GM18507 (cell line): ENCODE measurements around the gene KRT2.

Experiments used
- DNase-seq: peaks from one replicate; pipeline ENCODE4 v3.0.0; 2011; ENCODE audit warnings: low read depth; ENCODE audit not compliant: insufficient read length; ENCODE audit errors: extremely low spot score
- FAIRE-seq: peaks from 2 replicates; lab custom pipeline; 2011; peaks lifted over from hg19 to GRCh38; lab: Jason Lieb, UNC

Gene KRT2

DNA sequence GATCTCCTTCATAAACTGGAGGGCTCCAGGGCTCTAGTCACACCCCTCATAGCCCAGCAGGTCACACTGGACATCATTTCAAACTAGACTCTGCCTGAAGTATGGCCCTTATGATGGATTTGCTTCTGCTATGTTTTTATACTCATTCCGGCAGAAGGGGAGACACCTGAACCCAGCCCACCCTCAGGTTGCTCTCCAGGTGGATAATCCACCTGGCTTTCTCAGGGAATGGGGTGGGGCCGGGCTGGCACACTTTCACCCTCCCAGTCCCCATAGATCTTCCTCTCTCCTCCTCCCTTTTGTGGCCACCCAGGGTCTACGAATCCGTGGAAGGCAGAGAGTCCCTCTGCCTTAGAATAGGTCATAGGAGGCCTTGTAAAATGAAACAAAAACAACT, 23.9 kb downstream of the KRT2 start:
- FAIRE-seq = no peak
- no peak for DNase-seq

DNA sequence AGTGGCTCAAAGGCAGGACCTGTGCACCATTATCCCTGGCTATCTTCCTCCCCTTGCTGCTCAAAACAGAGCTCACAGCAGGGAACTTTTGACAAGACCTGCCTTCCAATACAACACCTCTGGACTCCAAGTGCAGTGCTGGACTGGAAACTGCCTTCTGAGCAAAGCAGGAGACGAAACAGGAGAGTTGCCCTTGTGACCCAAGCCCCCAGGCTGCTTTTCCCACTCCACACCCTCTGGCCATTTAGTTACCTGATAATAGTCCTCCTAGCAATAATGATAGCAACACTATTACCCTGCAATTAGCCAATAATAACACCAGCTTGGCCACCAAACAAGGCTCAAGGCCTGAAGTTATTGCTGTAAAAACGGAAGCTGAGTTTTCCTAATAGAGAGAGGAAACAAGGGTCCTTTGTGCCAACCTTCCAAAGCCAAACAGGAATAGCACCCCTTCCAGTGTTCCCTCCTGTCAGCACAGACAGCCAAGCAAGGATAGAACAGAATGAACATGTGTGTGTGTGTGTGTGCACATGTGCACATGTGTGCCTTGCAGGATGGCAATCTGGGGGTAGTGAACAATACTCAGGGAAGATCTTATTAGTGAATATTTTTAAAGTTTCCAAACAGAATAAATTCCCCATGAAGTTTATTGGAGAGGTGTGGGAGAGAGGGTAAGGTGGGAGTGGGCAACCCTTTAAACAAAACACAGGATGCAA, 24.5 kb downstream of the KRT2 start:
- FAIRE-seq (no peak), DNase-seq (no peak)

DNA sequence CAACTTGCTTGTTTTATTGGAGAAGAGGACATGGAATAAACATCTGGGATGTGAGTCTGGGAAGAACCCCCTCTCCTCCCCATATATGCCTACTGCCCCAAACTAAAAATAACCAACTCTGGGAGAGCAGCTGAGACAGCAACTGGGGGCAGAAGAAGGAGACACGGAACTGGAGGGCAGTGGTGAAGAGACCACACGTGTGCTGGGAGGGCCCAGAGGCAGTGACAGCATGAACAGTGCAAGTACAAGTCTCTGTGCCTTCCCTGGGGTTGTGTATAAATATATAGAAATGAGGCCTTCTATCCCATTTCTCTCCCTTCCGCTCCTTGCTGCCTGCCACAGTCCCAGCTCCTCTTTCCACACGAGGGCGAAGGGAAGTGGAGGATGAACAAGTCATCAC, 29.7 kb downstream of the KRT2 start:
- FAIRE-seq (no peak), DNase-seq (no peak)

DNA sequence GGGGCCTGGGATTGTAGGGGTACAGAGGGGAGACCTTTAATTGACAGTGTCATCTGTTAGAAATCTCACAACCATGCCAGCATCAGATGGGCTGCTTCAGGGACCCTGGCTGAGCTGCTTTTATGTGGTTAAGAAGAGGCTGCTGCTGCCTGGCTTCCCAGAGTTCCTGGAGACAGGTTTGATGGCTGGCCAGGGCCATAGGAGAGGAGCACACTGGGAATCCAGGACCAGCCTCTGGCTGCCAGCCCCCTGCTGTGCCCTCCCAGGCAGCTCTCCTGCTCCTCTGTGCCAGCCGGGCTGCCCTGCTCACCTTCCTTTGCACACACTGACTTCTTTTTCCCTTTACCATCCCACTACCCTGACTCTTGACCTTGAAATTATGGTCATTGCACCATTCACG, 33.1 kb downstream of the KRT2 start:
- DNase-seq (no peak), FAIRE-seq (no peak)

DNA sequence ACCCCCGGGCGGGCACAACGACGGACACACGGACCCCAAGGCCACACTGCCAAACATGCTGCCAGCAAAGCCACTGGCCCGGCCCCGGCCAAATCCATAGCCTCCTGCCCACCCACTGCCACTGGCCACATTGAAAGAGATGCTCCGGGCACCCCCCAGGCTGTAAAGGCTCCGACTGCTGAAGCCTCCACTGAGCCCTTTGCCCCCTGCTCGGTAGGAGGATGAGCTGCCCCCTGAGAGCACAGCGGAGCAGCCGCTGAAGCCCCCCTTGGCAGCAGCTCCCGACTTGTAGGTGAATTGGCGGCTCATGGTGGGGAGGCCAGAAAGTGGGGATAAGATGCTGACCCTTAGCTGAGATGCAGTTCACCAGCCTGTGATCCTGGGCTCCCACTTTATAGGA, 33.8 kb downstream of the KRT2 start, which contains the start of gene KRT73:
Gene KRT73 (minus strand): TSS at position 344 of the 400 bp plus-strand sequence. CDS start 35 bp downstream, at position 309.
- no peak for DNase-seq
- FAIRE-seq = no peak

DNA sequence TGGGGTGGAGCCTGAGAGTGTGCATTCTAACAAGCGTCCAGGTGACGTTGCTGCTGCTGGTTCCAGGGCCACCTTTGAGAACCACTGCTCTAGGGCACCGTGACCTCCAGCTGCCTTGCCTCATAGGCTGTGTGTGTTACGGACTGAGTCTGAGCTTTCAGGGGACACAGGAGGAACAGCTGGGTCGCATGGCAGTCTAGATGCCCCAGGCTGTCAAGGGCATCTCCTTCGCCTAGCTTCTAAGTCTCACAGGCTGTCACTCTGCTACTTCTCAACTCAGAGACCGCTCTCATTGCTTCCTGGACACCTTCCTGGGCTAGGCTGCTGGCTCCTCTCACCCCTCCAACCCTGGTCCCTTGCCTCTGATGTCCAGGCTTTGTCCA, 34.6 kb downstream of the KRT2 start:
- DNase-seq = no peak
- no peak for FAIRE-seq

DNA sequence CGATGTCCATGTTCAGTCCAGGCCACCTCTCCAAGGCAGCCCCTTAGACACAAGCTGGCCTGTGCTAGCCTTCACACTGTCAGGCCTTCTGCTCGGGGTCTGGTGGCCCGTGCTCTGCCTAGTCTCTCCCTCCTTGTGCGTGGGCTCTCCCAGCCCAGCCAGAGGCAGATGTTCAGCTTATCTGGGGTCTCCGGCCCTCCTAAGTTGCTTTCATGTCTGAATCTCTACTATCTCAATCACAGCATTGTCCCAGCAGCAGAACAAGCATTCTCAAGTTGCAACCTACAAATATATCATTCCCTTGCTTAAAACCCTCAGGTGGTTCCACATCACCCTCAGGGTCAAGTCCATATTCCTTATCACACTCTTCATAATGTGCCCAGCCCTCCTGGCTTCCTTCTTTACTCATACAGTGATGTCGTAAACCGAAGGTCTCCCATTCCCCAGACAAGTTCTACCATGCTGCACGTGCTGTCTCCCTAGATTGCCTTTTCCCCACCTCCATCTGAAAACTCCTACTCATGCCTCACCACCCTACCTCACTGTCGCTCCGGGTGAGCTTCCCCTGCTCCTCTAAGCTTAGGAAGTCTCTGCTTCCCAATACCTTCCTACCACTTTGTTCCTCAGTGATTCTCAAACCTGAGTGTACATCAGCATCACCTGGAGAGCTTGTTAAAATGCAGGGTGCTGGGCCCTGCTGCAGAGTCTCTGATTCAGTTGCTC, 35.2 kb downstream of the KRT2 start:
- no peak for DNase-seq
- no peak for FAIRE-seq

DNA sequence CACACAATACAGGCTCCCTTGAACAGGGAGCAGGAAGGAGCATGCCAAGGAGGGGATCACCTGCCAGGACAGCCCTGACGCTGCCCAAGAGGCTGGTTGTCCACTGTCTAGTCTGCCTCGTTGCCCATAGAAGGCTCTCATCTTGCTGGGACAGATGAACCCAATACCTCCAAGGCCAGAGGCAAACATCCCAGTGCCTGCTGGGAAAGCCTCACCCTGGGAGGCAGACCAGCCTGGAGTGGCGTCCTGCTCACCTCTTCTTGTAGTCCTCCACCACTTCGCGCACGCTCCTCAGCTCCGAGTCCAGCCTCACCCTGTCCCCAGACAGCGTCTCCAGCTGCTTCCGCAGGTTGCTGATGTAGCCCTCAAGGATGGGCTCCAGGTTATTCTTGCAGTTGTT, 36.1 kb downstream of the KRT2 start:
- DNase-seq (no peak), FAIRE-seq (no peak)

DNA sequence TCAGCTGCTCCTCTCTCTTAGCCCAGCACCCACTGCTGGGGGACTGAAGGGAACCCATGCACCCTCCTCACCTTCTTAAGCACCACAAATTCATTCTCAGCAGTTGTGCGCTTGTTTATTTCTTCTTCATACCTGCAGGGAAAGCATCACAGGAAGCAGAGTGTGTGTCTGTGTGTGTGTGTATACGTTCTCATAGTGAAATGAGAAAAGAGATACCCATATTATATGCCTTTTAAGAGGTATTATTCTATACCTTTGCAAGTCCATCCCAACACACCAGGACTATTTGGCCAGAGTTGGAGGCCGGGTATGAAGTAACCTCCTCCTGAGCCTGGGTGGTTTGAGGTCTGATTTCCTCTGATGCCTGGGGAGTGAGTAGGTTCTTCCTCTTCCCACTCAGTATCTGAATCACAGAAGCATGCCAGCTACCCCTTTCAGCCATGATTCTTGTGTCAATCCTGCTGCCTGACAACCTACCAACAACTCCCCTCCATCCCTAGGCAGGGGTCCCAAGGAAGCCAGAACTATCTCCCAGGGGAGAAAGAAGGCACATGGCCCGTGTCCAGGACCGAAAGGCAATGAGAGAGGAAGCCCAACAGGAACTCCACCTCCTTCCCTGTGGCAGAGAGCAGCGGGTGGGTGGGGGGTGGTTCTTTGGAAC, 36.7 kb downstream of the KRT2 start:
- DNase-seq (no peak), FAIRE-seq (no peak)

DNA sequence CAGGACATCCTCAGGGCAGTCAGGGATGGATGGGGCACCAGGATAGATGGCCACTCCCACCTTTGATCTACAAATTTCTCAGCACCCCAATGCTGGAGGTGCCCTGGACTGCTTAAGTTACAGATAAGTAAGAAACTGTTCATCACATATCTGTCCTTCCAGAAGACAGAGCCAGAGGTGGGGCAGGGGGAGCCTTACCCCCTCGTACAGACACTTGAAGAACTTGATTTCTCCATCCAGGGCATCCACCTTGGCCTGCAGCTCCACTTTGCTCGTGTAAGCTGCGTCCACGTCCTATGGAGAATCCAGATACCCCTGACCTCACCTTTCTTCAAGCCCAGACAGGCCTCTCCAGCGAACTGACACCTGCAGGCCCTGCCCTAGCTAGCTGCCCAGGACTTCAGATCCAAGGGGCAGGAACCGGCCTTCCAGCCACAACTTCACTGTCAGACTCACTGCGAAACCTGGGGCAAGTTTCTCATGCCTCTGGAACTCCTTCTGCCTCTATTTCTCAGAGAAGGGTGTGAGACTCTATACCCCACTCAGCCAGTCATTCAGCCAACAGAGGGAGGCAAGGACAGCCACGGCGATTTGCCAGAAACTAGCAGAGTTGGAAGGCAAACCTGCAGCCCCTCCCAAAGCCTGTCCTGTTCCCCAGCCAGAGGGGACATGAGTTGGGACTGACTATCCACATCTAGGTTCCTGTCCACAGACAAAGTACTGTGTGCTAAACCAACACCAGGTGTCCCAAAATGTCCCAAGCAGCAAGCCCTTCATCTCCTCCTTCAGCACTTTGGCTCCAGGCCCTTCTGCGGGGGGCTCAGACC, 37.4 kb downstream of the KRT2 start:
- FAIRE-seq (no peak), DNase-seq (no peak)

DNA sequence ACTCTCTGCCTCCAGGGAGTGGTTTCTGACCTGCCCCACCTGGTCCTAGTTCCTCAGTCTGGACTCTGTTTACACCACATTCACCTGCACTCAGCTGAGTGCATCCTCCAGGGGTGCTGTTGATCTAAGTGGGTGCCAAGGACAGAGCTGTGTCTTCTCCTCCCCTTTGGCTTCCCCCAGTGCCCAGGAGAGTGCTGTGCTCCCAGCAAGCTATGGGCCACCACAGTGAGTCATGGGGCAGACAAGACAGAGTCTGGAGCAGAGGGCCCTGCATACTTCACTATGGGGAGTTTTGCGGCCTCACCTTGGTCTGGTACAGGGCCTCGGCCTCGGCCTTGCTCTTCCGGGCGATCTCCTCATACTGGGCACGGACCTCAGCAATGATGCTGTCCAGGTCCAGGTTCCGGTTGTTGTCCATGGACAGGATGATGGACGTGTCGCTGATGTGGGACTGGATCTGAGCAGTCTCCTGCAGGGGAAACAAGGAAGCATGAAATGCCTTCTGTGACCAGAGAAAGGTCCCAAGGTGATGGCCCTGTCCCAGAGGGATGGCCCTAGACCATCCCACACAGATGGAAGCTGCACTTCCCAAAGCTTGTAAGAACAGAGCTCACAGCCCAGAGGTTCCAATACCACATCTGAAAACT, 38.5 kb downstream of the KRT2 start:
- FAIRE-seq = no peak
- DNase-seq = no peak

DNA sequence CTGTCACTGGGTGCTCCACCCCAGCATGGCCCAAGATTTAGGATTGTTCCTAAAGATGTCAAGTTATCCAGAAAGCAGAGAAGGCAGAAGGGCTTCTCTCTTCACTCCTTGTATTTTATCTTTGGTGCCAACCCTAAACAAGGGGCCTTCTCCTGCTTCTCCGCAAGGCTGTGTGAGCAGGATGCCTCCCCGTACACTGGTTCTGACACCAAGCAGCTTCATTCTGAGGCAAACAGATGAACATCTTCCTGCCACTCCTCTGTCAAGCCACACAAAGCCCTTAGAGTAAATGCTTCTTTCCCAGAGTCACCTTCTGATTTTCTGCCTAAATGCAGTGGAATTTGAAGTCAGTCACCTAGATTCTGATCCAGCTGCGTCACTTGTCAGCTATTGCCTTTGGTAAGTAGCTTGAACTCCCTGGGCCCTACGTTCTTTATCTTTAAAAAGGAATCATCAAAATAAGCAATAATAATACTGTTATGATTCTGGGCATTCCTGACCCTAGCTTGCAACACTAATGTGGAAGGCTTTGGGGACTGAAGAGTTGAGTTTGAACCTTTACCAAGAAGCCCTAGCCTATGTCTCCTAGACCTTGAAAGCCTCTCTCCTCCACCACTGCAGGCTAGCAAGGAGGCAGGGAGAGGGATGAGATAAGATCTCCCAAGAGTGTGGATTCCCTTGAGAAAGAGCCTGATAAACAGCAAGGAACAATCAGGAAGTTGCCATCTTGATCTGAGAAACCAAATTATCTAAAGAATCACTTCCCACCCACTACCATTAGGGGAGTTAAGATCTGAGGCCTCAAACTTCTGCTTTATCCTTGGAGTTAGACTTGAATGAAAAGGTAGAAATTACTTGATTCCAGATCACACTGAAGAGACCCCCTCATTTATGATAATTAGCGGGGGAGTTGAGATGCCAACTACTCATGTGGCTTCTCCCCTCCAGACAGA, 39.3 kb downstream of the KRT2 start:
- FAIRE-seq = no peak
- DNase-seq = no peak

DNA sequence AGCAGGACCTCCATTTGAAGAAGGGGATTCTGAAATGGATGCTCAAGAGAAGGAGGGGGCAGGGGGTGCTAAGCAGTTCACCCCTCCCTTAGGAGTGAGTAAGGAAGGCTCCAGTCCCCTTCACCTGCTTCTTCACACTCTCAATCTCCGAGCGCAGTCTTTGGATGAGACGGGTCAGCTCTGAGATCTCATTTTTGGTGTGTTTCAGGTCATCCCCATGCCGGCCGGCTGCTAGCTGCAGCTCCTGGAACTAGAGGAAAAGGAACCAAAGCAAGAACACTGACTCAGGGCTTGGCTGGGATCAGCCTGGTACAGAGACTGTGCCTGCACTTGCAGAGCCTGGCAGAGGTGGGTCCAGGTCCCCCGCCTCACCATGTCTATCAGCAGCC, 40.9 kb downstream of the KRT2 start:
- FAIRE-seq (no peak), DNase-seq (no peak)

DNA sequence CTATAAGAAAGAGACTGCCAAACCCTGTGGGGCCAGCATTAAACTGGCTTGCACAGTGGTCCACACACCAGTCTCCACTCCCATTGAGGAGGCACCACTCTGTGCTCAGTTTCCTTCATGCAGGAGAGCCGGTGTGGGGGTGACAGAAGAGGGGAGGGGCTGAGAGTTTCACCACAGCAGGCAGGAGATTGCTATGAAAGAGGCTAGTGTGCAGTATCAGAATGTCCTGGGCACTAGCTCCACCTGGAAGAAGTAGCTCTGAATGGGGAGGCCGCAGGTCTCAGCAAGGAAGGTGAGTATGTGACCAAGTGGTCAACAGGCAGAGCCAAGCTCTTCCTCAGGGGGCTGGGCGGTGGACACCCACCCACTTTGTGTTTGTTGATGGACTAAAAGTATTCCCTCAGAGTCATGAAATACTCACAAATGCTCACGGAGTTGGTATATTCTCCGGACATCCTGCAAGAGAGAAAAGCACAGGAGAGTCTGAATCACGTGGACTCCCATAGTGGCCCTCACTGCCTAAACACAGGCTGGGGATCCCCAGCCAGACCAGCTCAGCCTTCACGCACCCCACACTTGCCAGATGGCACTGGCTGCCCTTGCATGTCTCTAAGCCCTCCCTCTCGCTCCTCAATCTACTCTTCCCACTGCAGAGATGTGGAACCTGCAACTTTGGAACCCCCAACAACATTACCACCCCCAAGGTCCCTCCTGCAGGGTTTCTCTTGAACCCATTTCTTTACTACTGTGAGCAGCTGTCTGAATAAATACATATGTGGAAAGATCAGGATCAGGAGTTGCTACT, 43.0 kb downstream of the KRT2 start:
- DNase-seq (no peak), FAIRE-seq (no peak)

DNA sequence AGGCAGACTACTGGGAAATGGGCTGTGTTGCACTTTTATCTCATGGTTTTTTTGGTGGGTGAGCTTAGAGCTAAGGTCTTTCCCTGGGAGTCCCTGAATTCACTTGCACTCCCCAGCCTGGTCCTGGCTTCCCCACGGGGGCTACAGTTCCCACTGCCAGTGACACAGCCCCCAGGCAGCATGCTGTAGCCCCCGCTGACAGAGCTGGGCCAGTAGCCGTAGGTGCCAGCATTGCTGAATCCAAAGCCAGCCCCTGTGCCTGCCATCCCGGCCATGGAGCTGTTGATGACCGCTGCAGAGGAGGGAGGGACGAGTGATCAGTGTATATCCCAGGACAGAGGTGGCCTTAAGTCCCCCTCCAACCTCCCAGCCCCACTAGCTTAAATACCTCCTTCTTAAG, 43.9 kb downstream of the KRT2 start:
- no peak for DNase-seq
- FAIRE-seq = no peak

DNA sequence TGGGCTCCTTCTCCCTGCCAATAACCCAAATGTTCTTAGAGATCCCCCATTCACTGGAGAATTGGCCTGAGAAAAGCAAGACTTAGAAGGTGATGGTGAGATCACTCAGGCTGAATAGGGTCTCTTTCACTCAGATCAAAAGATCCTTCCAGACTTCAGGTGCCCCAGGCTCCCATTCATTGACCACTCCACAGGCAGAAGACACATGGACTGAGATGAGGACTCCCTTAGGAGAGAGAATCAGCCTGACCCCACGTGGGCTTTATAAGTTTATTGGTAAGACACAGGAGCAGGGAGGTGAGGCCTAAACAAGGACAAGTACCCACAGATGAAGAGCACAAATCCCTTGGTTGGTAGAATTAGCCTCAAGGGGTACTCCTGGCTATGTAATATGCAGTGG, 44.7 kb downstream of the KRT2 start:
- FAIRE-seq (no peak), DNase-seq (no peak)

DNA sequence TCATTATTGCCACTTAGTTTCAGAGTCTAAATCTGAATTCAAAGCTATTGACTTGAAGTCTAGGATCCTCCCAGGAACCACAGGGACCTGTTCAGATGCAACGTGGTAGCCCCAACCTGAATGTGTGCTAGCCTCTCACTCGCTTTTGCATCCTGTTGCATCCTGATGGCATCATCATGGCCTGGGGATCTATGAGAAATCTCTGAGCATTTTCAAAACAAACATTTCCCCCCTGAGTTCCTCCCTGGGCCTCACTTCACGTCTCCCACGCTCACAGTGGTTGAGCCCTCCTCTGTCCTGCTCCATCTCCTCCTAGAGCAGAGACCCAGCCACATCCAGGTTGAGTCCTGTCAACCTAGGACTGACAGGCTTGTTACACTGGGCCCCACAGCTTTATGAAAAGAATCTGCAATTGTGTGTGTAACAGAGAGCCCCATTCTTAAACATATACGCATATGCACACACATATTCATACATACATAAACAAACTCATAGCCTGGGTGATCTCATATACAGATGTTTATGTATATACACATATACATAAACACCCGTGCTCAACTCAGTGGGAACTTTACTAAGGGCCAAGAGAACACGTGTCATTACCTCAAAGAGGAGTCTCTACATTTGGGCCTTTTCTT, 45.3 kb downstream of the KRT2 start:
- FAIRE-seq (no peak), DNase-seq (no peak)
